ENCODE measurements around the gene TAS2R38. TPM values are rescaled to one million over a fixed set of nuclear protein-coding genes. Genes with fewer than 3 reads are reported as not detected.

The TAS2R38 gene
- total and polyA plus RNA-seq, 10 donors = not detected

DNA sequence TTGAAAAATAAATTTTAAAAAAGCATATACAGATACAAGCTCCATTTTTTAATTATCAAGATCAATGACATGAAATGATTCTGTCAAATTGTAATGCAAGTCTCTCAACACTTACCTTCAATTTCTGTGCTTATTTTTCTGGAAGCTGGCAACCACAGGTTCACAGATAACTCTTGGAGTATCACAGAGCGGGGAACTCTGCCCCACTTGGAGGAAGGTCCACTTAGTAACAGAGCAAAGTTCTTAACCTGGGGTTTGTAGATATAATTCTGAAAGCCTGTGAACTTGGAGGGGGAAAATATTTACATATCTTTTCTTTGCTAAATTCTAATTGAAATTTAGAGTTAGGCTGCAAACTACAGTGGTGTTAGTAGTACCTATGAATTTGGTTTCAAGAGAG is 19.8 kb upstream of the TAS2R38 start:
- WGBS, 5 donors = 73 to 95% (median 83%) methylated on average over 1 of the region's 1 CpG
- DNase-seq = no peak
- peaks cover 0 to 18% (median 0%) of the 10 kb centered on the region in 8 donors for H3K9me3 ChIP-seq
- TF ChIP-seq POLR2AphosphoS5 (IDR thresholded peaks at IDR 0.05) (no peak), POLR2A (IDR thresholded peaks at IDR 0.05) (no peak)
- TF ChIP-seq, protein P1, sequence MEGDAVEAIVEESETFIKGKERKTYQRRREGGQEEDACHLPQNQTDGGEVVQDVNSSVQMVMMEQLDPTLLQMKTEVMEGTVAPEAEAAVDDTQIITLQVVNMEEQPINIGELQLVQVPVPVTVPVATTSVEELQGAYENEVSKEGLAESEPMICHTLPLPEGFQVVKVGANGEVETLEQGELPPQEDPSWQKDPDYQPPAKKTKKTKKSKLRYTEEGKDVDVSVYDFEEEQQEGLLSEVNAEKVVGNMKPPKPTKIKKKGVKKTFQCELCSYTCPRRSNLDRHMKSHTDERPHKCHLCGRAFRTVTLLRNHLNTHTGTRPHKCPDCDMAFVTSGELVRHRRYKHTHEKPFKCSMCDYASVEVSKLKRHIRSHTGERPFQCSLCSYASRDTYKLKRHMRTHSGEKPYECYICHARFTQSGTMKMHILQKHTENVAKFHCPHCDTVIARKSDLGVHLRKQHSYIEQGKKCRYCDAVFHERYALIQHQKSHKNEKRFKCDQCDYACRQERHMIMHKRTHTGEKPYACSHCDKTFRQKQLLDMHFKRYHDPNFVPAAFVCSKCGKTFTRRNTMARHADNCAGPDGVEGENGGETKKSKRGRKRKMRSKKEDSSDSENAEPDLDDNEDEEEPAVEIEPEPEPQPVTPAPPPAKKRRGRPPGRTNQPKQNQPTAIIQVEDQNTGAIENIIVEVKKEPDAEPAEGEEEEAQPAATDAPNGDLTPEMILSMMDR (IDR thresholded peaks at IDR 0.05 in 8 of 11, conservative IDR thresholded peaks at IDR 0.05 in 3 of 11) = no peak
- H3K27ac ChIP-seq = peak overlapping the region in 1 of 8 donors; percentile 91
- peaks cover 0 to 6% (median 0%) of the 10 kb centered on the region in 6 donors for H3K4me1 ChIP-seq
- intact Hi-C loops (cut with DNase I; ENCODE audit: low total_unique reads) = no loop called here
- H3K4me3 ChIP-seq = no peak overlapping the region
- H3K27me3 ChIP-seq (replicated peaks in 1 of 7) = peaks cover 0 to 2% (median 0%) of the 10 kb centered on the region in 7 donors
- H3K36me3 ChIP-seq = no peaks in the 10 kb centered on the region

DNA sequence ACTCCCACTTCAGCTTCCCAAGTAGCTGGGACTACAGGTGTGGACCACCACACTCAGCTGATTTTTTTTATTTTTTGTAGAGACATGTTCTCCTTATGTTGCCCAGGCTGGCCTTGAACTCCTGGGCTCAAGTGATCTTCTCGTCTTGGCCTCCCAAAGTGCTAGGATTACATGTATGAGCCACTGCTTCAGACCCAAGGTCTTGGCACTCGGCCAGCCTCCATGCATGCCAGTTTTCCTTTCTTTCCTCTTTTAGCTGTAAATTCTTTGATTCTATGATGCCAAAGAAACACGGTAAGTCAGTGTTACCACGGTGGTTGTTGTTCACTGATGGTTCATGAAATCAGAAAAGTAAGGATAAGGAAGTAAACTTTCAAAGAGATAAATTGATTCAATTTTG is 19.1 kb upstream of the TAS2R38 start:
- intact Hi-C loops (cut with DNase I; ENCODE audit: low total_unique reads) = no loop called here
- WGBS, 5 donors = 63 to 81% (median 73%) methylated on average over 4 of the region's 4 CpGs
- H3K9me3 ChIP-seq = peaks cover 0 to 13% (median 0%) of the 10 kb centered on the region in 8 donors
- peaks cover 0 to 2% (median 0%) of the 10 kb centered on the region in 7 donors for H3K27me3 ChIP-seq (replicated peaks in 1 of 7)
- H3K4me3 ChIP-seq = peak overlapping the region in 1 of 8 donors; percentile 54
- TF ChIP-seq POLR2AphosphoS5 (IDR thresholded peaks at IDR 0.05) (no peak), POLR2A (IDR thresholded peaks at IDR 0.05) (no peak)
- TF ChIP-seq, protein P1 (IDR thresholded peaks at IDR 0.05 in 8 of 11, conservative IDR thresholded peaks at IDR 0.05 in 3 of 11) = no peak
- no peaks in the 10 kb centered on the region for H3K36me3 ChIP-seq
- peak overlapping the region in 4 of 8 donors; percentile 77 to 91 (median 86) for H3K27ac ChIP-seq
- H3K4me1 ChIP-seq = peaks cover 0 to 12% (median 0%) of the 10 kb centered on the region in 6 donors
- no peak for DNase-seq

DNA sequence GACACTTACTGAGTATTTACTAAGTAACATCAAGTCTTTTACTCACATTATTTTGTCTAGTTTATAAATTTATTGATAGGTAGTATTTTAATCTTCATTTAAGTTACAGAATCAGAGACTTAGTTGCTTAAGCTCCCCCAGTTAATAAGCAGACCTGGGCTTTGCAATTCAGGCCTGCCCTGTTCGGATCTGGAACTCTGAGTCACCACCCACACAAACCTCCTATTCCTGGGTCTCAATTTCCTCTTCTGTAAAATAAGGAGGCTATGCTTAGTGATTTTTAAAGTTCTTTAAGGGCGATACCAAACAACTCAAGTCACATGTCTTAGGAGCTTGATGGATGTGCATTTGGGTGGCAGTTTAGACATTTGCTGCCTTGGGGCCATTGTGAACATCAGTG is 18.6 kb upstream of the TAS2R38 start:
- no peaks in the 10 kb centered on the region for H3K27me3 ChIP-seq (replicated peaks in 1 of 7)
- peak overlapping the region in 5 of 8 donors; percentile 64 to 91 (median 85) for H3K27ac ChIP-seq
- 52 to 74% (median 64%) methylated on average over 2 of the region's 2 CpGs for WGBS, 5 donors
- TF ChIP-seq, protein P1 (IDR thresholded peaks at IDR 0.05 in 8 of 11, conservative IDR thresholded peaks at IDR 0.05 in 3 of 11) = no peak
- TF ChIP-seq POLR2A (IDR thresholded peaks at IDR 0.05) (no peak), POLR2AphosphoS5 (IDR thresholded peaks at IDR 0.05) (no peak)
- peaks cover 0 to 12% (median 0%) of the 10 kb centered on the region in 6 donors for H3K4me1 ChIP-seq
- peak overlapping the region in 1 of 8 donors; percentile 54 for H3K4me3 ChIP-seq
- H3K36me3 ChIP-seq = no peaks in the 10 kb centered on the region
- intact Hi-C loops (cut with DNase I; ENCODE audit: low total_unique reads) = no loop called here
- no peak for DNase-seq
- peaks cover 0 to 13% (median 0%) of the 10 kb centered on the region in 8 donors for H3K9me3 ChIP-seq

DNA sequence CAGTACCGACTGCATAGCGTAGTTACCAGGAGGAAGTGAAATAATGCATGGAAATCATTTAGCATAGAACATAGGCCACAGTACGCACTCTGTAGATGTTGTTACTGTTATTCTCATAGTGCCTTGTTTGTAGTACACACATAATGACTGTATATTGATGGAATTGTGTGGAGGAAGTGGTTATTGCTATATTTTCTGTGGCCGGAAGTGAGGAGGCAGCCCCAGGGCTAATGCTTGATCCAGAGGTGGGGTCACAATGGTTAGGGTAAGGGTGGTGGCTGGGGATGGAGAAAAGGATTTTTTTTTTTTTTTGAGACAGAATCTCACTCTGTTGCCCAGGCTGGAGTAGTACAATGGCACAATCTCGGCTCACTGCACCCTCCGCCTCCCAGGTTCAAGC is 17.6 kb upstream of the TAS2R38 start:
- Histone ChIP-seq H3K9me3 (peaks cover 0 to 13% (median 0%) of the 10 kb centered on the region in 8 donors), H3K36me3 (no peaks in the 10 kb centered on the region), H3K27me3 (replicated peaks in 1 of 7) (no peaks in the 10 kb centered on the region), H3K27ac (peak overlapping the region in 7 of 8 donors; percentile 53 to 91 (median 77)), H3K4me3 (peak overlapping the region in 3 of 8 donors; percentile 21 to 54 (median 24)), H3K4me1 (peaks cover 0 to 12% (median 0%) of the 10 kb centered on the region in 6 donors)
- DNase-seq = no peak
- 58 to 77% (median 60%) methylated on average over 6 of the region's 6 CpGs for WGBS, 5 donors
- intact Hi-C loops (cut with DNase I; ENCODE audit: low total_unique reads) = no loop called here
- TF ChIP-seq POLR2A (IDR thresholded peaks at IDR 0.05) (no peak), POLR2AphosphoS5 (IDR thresholded peaks at IDR 0.05) (peak in 1 of 3 donors; percentile 38)

Measured in spleen (tissue), 11 donors.